ENCODE data around the gene DNM1L.

The DNM1L gene

GRCh38 chr12:32671930-32672780 is 6.9 kb upstream of the DNM1L start:
- Histone ChIP-seq H3K27me3 (ENCODE audit: low read depth, low read length) (no peaks in the 10 kb centered on the region), H2AFZ (ENCODE audit: low read depth, low read length) (0 out of 2 replicates have a peak overlapping the region, but pooled peaks have one; percentile 38), H3K9ac (ENCODE audit: low read length) (no peak overlapping the region), H3K4me3 (ENCODE audit: low read length) (no peak overlapping the region), H3K9me3 (ENCODE audit: insufficient read depth, low read length) (0 out of 2 replicates have a peak, but pooled peaks cover 15% of the 10 kb centered on the region), H3K27ac (ENCODE audit: low read length) (no peak overlapping the region), H3K4me1 (ENCODE audit: low read length) (peaks cover 26% of the 10 kb centered on the region), H4K20me1 (ENCODE audit: insufficient read depth, low read length) (no peaks in the 10 kb centered on the region), H3K4me2 (ENCODE audit: low read length) (peak overlapping the region; percentile 38; the same call in 1 of the 2 replicates), H3K79me2 (ENCODE audit: low read length) (no peaks in the 10 kb centered on the region), H3K36me3 (replicated peaks; ENCODE audit: low read depth, low read length) (no peaks in the 10 kb centered on the region)
- TF ChIP-seq, protein P1, sequence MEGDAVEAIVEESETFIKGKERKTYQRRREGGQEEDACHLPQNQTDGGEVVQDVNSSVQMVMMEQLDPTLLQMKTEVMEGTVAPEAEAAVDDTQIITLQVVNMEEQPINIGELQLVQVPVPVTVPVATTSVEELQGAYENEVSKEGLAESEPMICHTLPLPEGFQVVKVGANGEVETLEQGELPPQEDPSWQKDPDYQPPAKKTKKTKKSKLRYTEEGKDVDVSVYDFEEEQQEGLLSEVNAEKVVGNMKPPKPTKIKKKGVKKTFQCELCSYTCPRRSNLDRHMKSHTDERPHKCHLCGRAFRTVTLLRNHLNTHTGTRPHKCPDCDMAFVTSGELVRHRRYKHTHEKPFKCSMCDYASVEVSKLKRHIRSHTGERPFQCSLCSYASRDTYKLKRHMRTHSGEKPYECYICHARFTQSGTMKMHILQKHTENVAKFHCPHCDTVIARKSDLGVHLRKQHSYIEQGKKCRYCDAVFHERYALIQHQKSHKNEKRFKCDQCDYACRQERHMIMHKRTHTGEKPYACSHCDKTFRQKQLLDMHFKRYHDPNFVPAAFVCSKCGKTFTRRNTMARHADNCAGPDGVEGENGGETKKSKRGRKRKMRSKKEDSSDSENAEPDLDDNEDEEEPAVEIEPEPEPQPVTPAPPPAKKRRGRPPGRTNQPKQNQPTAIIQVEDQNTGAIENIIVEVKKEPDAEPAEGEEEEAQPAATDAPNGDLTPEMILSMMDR (IDR thresholded peaks at IDR 0.05; ENCODE audit: low read depth, low read length): peak; percentile 81
- TF ChIP-seq EZH2phosphoT487 (IDR thresholded peaks at IDR 0.05; ENCODE audit: low read depth): no peak

DNA sequence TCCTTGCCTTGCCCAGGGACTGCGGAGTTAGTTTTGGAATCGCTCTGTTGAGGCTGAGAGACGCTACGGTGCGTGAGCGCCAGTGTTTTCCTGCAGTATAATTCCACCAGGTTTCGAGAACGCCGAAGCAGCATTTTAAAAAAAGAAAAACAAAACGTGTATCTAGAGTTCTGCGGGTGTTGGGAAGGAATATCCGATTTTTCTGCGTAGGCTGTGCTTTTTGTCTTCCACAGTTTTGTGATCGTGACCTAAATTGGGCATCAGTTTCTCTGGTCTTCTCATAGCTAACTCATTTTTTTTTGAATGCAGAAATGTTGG is 778 bp downstream of the DNM1L start:
- H3K27ac ChIP-seq (ENCODE audit: low read length): peak overlapping the region; percentile 55
- H3K4me1 ChIP-seq (ENCODE audit: low read length): peaks cover 22% of the 10 kb centered on the region
- TF ChIP-seq, protein P1 (IDR thresholded peaks at IDR 0.05; ENCODE audit: low read depth, low read length): no peak
- no peak for TF ChIP-seq EZH2phosphoT487 (IDR thresholded peaks at IDR 0.05; ENCODE audit: low read depth)
- H4K20me1 ChIP-seq (ENCODE audit: insufficient read depth, low read length): peaks cover 14% of the 10 kb centered on the region
- H3K27me3 ChIP-seq (ENCODE audit: low read depth, low read length): no peaks in the 10 kb centered on the region
- H3K9me3 ChIP-seq (ENCODE audit: insufficient read depth, low read length): no peaks in the 10 kb centered on the region
- peaks cover 54% of the 10 kb centered on the region for H3K79me2 ChIP-seq (ENCODE audit: low read length)
- peak overlapping the region; percentile 73 for H3K4me2 ChIP-seq (ENCODE audit: low read length)
- H2AFZ ChIP-seq (ENCODE audit: low read depth, low read length): 0 out of 2 replicates have a peak overlapping the region, but pooled peaks have one; percentile 10
- H3K36me3 ChIP-seq (replicated peaks; ENCODE audit: low read depth, low read length): peaks cover 3% of the 10 kb centered on the region
- peak overlapping the region; percentile 83 for H3K9ac ChIP-seq (ENCODE audit: low read length)
- peak overlapping the region; percentile 89 for H3K4me3 ChIP-seq (ENCODE audit: low read length)

GRCh38 chr12:32680787-32681186 is 1.7 kb downstream of the DNM1L start:
- no peak overlapping the region for H2AFZ ChIP-seq (ENCODE audit: low read depth, low read length)
- peak overlapping the region; percentile 89 for H3K4me3 ChIP-seq (ENCODE audit: low read length)

DNA sequence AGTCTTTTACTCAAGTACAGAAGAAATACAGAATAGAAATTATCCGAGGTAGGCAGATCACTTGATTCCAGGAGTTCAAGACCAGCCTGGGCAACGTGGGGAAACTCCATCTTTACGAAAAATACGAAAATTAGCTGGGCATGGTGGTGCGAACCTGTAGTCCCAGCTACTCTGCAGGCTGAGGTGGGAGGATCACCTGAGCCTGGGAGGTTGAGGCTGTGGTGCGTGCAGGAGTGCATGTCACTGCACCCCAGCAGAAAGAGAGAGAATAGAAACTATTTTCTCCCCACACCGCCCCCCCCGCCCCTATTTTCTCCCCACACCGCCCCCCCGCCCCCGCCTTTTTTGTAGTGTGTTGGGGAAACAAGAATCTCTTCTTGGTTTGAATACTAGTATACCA is 2.2 kb downstream of the DNM1L start:
- Histone ChIP-seq H2AFZ (ENCODE audit: low read depth, low read length) (no peak overlapping the region), H3K9ac (ENCODE audit: low read length) (no peak overlapping the region), H3K79me2 (ENCODE audit: low read length) (peaks cover 68% of the 10 kb centered on the region), H3K9me3 (ENCODE audit: insufficient read depth, low read length) (no peaks in the 10 kb centered on the region), H3K36me3 (replicated peaks; ENCODE audit: low read depth, low read length) (peaks cover 5% of the 10 kb centered on the region), H3K4me2 (ENCODE audit: low read length) (peak overlapping the region; percentile 73), H3K27ac (ENCODE audit: low read length) (no peak overlapping the region), H3K4me3 (ENCODE audit: low read length) (peak overlapping the region; percentile 89; the same call in 1 of the 2 replicates), H3K4me1 (ENCODE audit: low read length) (peaks cover 12% of the 10 kb centered on the region), H4K20me1 (ENCODE audit: insufficient read depth, low read length) (peaks cover 14% of the 10 kb centered on the region), H3K27me3 (ENCODE audit: low read depth, low read length) (no peaks in the 10 kb centered on the region)
- TF ChIP-seq, protein P1 (IDR thresholded peaks at IDR 0.05; ENCODE audit: low read depth, low read length): no peak
- TF ChIP-seq EZH2phosphoT487 (IDR thresholded peaks at IDR 0.05; ENCODE audit: low read depth): no peak

More at GRCh38 chr12:32680787-32681186, 1.7 kb downstream of the DNM1L start:
- peaks cover 63% of the 10 kb centered on the region for H3K79me2 ChIP-seq (ENCODE audit: low read length)
- H3K4me2 ChIP-seq (ENCODE audit: low read length): peak overlapping the region; percentile 73
- H3K27ac ChIP-seq (ENCODE audit: low read length): no peak overlapping the region
- H4K20me1 ChIP-seq (ENCODE audit: insufficient read depth, low read length): peaks cover 14% of the 10 kb centered on the region
- H3K27me3 ChIP-seq (ENCODE audit: low read depth, low read length): no peaks in the 10 kb centered on the region
- H3K9me3 ChIP-seq (ENCODE audit: insufficient read depth, low read length): no peaks in the 10 kb centered on the region
- H3K4me1 ChIP-seq (ENCODE audit: low read length): peaks cover 14% of the 10 kb centered on the region
- peaks cover 5% of the 10 kb centered on the region for H3K36me3 ChIP-seq (replicated peaks; ENCODE audit: low read depth, low read length)
- H3K9ac ChIP-seq (ENCODE audit: low read length): no peak overlapping the region
- TF ChIP-seq EZH2phosphoT487 (IDR thresholded peaks at IDR 0.05; ENCODE audit: low read depth): no peak
- TF ChIP-seq, protein P1 (IDR thresholded peaks at IDR 0.05; ENCODE audit: low read depth, low read length): no peak
